ENCODE data around the gene RSRC1. TPM values are rescaled to one million over a fixed set of nuclear protein-coding genes. Genes with fewer than 3 reads are reported as not detected.

Gene RSRC1
- total RNA-seq, 4 donors from 2014 or later, result 27.7 to 36.7 (median 31.9) TPM

DNA sequence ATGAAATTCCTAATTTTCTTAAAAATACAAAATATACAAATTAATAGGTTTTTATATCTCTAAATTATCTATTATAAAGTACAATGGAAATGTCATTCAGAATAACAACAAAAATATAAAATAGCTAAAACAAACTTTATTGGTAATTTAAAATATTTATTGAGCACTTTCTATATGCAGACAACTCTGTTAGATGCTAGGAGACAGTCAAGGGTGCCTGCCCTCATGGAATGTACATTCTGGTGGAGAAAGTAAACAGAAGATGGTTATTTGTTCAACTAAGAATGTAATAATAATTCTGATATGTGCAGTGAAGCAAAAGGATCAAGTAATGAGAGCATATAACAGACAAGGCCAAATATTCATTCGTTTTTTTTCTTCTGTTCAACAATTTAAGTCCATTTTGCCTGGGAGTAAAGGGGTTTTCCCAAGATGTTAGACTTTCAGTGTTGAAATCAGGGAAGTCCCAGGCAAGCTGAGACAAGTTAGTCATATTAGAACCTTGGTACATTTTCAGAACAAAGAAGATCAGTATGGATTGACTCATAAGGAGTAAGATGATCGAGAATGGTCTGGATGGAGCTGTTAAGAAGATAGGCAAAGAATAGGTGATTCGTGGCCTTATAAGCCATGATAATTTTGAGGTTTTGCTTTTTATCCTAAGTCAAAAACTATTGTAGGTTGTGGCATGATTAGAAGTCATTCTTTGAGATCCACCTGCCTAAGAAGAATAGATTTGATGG lies 310.9 kb downstream of the RSRC1 start:
- ATAC-seq, result no peak
- H3K4me1 ChIP-seq, result no peaks in the 10 kb centered on the region
- in situ Hi-C loops (cut with MboI; ENCODE audit: low sequenced_read_pairs in 4 of 4), result no loop called here

DNA sequence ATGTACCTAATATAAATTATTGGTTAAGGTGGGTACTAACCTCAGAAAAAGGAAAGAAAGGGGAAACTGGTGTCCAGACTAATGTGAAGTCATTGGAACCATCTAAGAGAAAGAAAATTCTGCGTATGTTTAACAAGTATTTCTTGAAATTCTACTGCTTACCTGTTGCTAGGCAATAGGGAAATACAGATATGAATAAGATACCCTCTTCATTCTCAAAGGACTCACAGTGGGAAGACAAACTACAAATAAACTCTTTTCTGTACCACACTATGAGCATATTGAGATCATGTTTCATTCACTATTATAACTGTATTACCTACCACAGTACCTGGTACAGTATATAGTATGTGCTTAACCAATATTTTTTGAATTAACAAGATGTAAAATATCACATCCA lies 320.6 kb downstream of the RSRC1 start:
- Histone ChIP-seq H3K9me3 (no peaks in the 10 kb centered on the region), H3K36me3 (no peaks in the 10 kb centered on the region), H3K4me1 (no peaks in the 10 kb centered on the region), H3K27ac (no peak overlapping the region), H3K27me3 (no peaks in the 10 kb centered on the region), H3K4me3 (no peak overlapping the region)
- DNase-seq (no peak), ATAC-seq (no peak)
- intact Hi-C loops (cut with DNase I; ENCODE audit: low total_unique reads), result loop anchor here (10.0 kb wide), 1 partner anchor 326 kb away; the partner anchor contains the start of gene SHOX2
- TF ChIP-seq, protein P1, sequence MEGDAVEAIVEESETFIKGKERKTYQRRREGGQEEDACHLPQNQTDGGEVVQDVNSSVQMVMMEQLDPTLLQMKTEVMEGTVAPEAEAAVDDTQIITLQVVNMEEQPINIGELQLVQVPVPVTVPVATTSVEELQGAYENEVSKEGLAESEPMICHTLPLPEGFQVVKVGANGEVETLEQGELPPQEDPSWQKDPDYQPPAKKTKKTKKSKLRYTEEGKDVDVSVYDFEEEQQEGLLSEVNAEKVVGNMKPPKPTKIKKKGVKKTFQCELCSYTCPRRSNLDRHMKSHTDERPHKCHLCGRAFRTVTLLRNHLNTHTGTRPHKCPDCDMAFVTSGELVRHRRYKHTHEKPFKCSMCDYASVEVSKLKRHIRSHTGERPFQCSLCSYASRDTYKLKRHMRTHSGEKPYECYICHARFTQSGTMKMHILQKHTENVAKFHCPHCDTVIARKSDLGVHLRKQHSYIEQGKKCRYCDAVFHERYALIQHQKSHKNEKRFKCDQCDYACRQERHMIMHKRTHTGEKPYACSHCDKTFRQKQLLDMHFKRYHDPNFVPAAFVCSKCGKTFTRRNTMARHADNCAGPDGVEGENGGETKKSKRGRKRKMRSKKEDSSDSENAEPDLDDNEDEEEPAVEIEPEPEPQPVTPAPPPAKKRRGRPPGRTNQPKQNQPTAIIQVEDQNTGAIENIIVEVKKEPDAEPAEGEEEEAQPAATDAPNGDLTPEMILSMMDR (IDR thresholded peaks at IDR 0.05 in 4 of 5, conservative IDR thresholded peaks at IDR 0.05 in 1 of 5), result no peak
- TF ChIP-seq POLR2A (IDR thresholded peaks at IDR 0.05), result no peak
- in situ Hi-C loops (cut with MboI; ENCODE audit: low sequenced_read_pairs in 4 of 4), result loop anchor here (5.0 to 10.0 kb wide), 2 partner anchors 813 to 816 kb away; no protein-coding TSS in a partner anchor

More for the DNA sequence above, 310.9 kb downstream of the RSRC1 start:
- DNase-seq, result no peak
- no peak overlapping the region for H3K27ac ChIP-seq
- H3K9me3 ChIP-seq, result no peaks in the 10 kb centered on the region
- no peaks in the 10 kb centered on the region for H3K36me3 ChIP-seq
- H3K27me3 ChIP-seq, result no peaks in the 10 kb centered on the region
- intact Hi-C loops (cut with DNase I; ENCODE audit: low total_unique reads), result no loop called here
- H3K4me3 ChIP-seq, result no peak overlapping the region
- TF ChIP-seq POLR2A (IDR thresholded peaks at IDR 0.05), result no peak
- TF ChIP-seq, protein P1 (IDR thresholded peaks at IDR 0.05 in 4 of 5, conservative IDR thresholded peaks at IDR 0.05 in 1 of 5), result no peak

DNA sequence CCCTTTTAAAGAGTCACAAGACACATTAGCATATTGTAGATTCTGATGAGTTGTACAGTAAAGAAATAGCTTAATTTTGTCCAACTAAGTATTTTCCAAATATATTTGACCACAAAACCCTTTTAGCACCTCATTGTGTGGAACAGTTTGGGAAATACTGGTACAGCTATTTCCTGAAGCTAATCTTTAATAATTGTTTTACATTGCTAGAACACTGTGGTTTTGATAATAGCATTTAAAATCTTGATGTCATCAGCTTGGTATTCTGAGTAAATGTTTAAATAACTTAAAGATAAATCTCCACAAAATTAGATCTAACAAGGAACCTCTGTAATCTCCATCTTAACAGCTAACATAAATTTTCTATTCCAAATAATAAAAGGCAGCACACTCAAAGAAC lies 321.1 kb downstream of the RSRC1 start:
- H3K27ac ChIP-seq, result no peak overlapping the region
- in situ Hi-C loops (cut with MboI; ENCODE audit: low sequenced_read_pairs in 4 of 4), result loop anchor here (5.0 to 10.0 kb wide), 2 partner anchors 814 to 816 kb away; no protein-coding TSS in a partner anchor
- no peaks in the 10 kb centered on the region for H3K27me3 ChIP-seq
- H3K36me3 ChIP-seq, result no peaks in the 10 kb centered on the region
- H3K9me3 ChIP-seq, result no peaks in the 10 kb centered on the region
- intact Hi-C loops (cut with DNase I; ENCODE audit: low total_unique reads), result loop anchor here (10.0 kb wide), 1 partner anchor 326 kb away; the partner anchor contains the start of gene SHOX2
- no peak for ATAC-seq
- no peak for DNase-seq
- TF ChIP-seq, protein P1 (IDR thresholded peaks at IDR 0.05 in 4 of 5, conservative IDR thresholded peaks at IDR 0.05 in 1 of 5), result no peak
- TF ChIP-seq POLR2A (IDR thresholded peaks at IDR 0.05), result no peak
- no peaks in the 10 kb centered on the region for H3K4me1 ChIP-seq
- no peak overlapping the region for H3K4me3 ChIP-seq

DNA sequence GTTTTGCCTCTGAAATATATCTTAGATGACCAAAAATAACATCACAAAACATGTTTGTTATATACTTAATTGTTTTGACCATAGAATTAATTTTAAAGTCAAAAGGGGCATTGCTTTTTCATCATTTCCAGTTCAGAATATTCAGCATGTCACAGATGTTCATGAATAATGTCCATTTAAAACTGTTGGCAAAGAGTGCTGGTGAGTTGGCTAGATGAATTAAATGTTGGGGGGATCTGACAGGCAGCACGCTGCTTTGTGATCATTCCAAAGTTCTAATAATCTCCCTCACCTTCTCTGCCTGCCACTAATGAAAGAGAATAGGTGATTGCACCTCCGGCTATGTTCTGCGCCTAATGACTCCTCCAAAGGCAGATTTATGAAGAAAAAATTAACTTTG lies 321.9 kb downstream of the RSRC1 start:
- intact Hi-C loops (cut with DNase I; ENCODE audit: low total_unique reads) (loop anchor here (10.0 kb wide), 1 partner anchor 327 kb away; the partner anchor contains the start of gene SHOX2), in situ Hi-C loops (cut with MboI; ENCODE audit: low sequenced_read_pairs in 4 of 4) (loop anchor here (5.0 to 10.0 kb wide), 2 partner anchors 815 to 817 kb away; no protein-coding TSS in a partner anchor)
- H3K27me3 ChIP-seq, result no peaks in the 10 kb centered on the region
- no peak for DNase-seq
- no peak overlapping the region for H3K27ac ChIP-seq
- no peak overlapping the region for H3K4me3 ChIP-seq
- no peaks in the 10 kb centered on the region for H3K9me3 ChIP-seq
- no peak for ATAC-seq
- TF ChIP-seq, protein P1 (IDR thresholded peaks at IDR 0.05 in 4 of 5, conservative IDR thresholded peaks at IDR 0.05 in 1 of 5), result no peak
- no peak for TF ChIP-seq POLR2A (IDR thresholded peaks at IDR 0.05)
- H3K36me3 ChIP-seq, result no peaks in the 10 kb centered on the region
- H3K4me1 ChIP-seq, result no peaks in the 10 kb centered on the region

Measured in gastrocnemius medialis (tissue), 4 donors.